SU-DHL-6 (cell line): ENCODE data around the gene RGS3.

ENCODE experiments used
- H2AFZ ChIP-seq: fragments of 200-600 bp; sonication (generic); 2 replicates; pipeline ENCODE4 v1.6.1; 2014; ENCODE audit warnings: low read depth, mild to moderate bottlenecking, moderate library complexity, mixed read lengths, antibody characterized with exemption, low read length; ENCODE audit not compliant: severe bottlenecking
- H3F3A ChIP-seq: fragments of 200-600 bp; shearing (Covaris generic); 2 replicates; pipeline ENCODE4 v1.6.0; 2016; ENCODE audit warnings: antibody characterized with exemption, mild to moderate bottlenecking; ENCODE audit not compliant: insufficient read depth
- H3K27ac ChIP-seq: fragments of 200-600 bp; sonication (generic); 2 replicates; pipeline ENCODE4 v1.5.1; 2016; ENCODE audit warnings: low read depth, mild to moderate bottlenecking, low read length, moderate library complexity, mixed read lengths
- H3K27me3 ChIP-seq: fragments of 200-600 bp; sonication (generic), shearing (Covaris generic); 2 replicates; pipeline ENCODE4 v1.6.0; 2014; ENCODE audit warnings: mild to moderate bottlenecking, low read length
- H3K36me3 ChIP-seq: fragments of 200-600 bp; sonication (generic); 2 replicates; pipeline ENCODE4 v1.6.1; 2014; ENCODE audit warnings: mild to moderate bottlenecking, low read length, mixed read lengths
- H3K4me2 ChIP-seq: fragments of 300-600, 200-600 bp; shearing (Covaris generic), sonication (generic); 2 replicates; pipeline ENCODE4 v1.6.0; 2014; ENCODE audit warnings: low read length, low read depth, mild to moderate bottlenecking; ENCODE audit not compliant: poor library complexity, severe bottlenecking
- H3K4me3 ChIP-seq: fragments of 200-600 bp; sonication (generic); 2 replicates; pipeline ENCODE4 v1.5.1; 2014; ENCODE audit warnings: antibody characterized with exemption, low read length, mild to moderate bottlenecking, mixed read lengths; ENCODE audit not compliant: insufficient read depth, poor library complexity, severe bottlenecking
- H3K79me2 ChIP-seq: fragments of 200-600 bp; sonication (generic); 2 replicates; pipeline ENCODE4 v1.6.1; 2014; ENCODE audit warnings: mild to moderate bottlenecking, low read length, moderate library complexity; ENCODE audit not compliant: insufficient read depth
- H3K9ac ChIP-seq: fragments of 200-600 bp; sonication (generic); 2 replicates; pipeline ENCODE4 v1.7.0; 2014; ENCODE audit warnings: mild to moderate bottlenecking, low read length
- H3K9me2 ChIP-seq: fragments of 200-600 bp; sonication (generic); replicated peaks from 2 replicates; pipeline ENCODE4 v1.6.1; 2014; ENCODE audit warnings: low read length; ENCODE audit not compliant: insufficient read depth
- H3K9me3 ChIP-seq: fragments of 200-600 bp; sonication (generic); 2 replicates; pipeline ENCODE4 v1.6.1; 2014; ENCODE audit warnings: low read length, mixed read lengths; ENCODE audit not compliant: insufficient read depth
- H4K20me1 ChIP-seq: fragments of 200-600 bp; sonication (generic); 2 replicates; pipeline ENCODE4 v1.6.1; 2014; ENCODE audit warnings: low read depth, mild to moderate bottlenecking, antibody characterized with exemption, low read length, moderate library complexity, mixed read lengths
- CTCF ChIP-seq: fragments of 200-600 bp; sonication (generic); IDR thresholded peaks from one replicate; pipeline ENCODE4 v1.5.1; 2017; ENCODE audit warnings: antibody characterized with exemption, mild to moderate bottlenecking, low read length, moderate library complexity; ENCODE audit not compliant: insufficient read depth, poor library complexity, severe bottlenecking
- EZH2phosphoT487 ChIP-seq: fragments of 200-600 bp; sonication (generic), shearing (Covaris generic); conservative IDR thresholded peaks from 2 replicates; pipeline ENCODE4 v1.6.1; 2018; ENCODE audit warnings: mild to moderate bottlenecking, antibody characterized with exemption, low read length, moderate library complexity, mixed read lengths

RGS3 gene

GRCh38 chr9:113598451-113598850, 134.9 kb downstream of the RGS3 start:
- TF ChIP-seq EZH2phosphoT487: no peak
- TF ChIP-seq CTCF: no peak
- no peaks in the 10 kb centered on the region for H4K20me1 ChIP-seq
- H3K79me2 ChIP-seq: no peaks in the 10 kb centered on the region
- H3K9me2 ChIP-seq: no peaks in the 10 kb centered on the region
- no peak overlapping the region for H3K4me2 ChIP-seq
- no peaks in the 10 kb centered on the region for H3K9me3 ChIP-seq
- H3K27me3 ChIP-seq: no peaks in the 10 kb centered on the region
- no peaks in the 10 kb centered on the region for H3F3A ChIP-seq
- H3K4me3 ChIP-seq: no peak overlapping the region
- H3K36me3 ChIP-seq: no peaks in the 10 kb centered on the region
- H3K27ac ChIP-seq: no peak overlapping the region
- no peak overlapping the region for H2AFZ ChIP-seq
- H3K9ac ChIP-seq: no peak overlapping the region

- Histone ChIP-seq H3K4me2 (no peak overlapping the region), H2AFZ (no peak overlapping the region), H3K9ac (no peak overlapping the region), H3K36me3 (no peaks in the 10 kb centered on the region), H3K27ac (no peak overlapping the region), H3K79me2 (no peaks in the 10 kb centered on the region), H3K4me3 (no peak overlapping the region), H3K27me3 (no peaks in the 10 kb centered on the region), H4K20me1 (no peaks in the 10 kb centered on the region), H3K9me2 (no peaks in the 10 kb centered on the region), H3K9me3 (no peaks in the 10 kb centered on the region), H3F3A (no peaks in the 10 kb centered on the region)
- TF ChIP-seq CTCF: no peak
- no peak for TF ChIP-seq EZH2phosphoT487
Observed at GRCh38 chr9:113598883-113599282, 135.4 kb downstream of the RGS3 start.

DNA sequence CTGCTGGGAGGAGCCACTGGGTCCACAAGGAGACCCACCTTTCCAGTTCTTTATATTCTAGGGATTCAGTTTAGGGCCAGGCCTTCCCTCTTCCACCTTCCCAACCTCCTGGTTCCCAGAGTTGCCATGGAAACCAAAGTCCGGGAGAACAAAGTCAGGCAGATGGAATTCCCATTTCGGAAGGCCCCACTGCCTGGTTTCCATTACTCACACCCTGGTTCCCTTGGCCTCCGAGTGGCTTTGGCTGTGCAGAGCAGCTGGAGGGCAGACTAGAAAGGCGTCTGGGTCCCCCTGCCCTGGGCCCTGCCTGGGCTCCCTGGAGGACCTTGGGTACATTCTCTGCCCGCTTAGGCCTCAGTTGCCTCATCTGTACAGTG, 136.1 kb downstream of the RGS3 start:
- Histone ChIP-seq H3F3A (no peaks in the 10 kb centered on the region), H2AFZ (no peak overlapping the region), H3K27me3 (no peaks in the 10 kb centered on the region), H3K79me2 (no peaks in the 10 kb centered on the region), H3K4me2 (no peak overlapping the region), H3K9me3 (no peaks in the 10 kb centered on the region), H4K20me1 (no peaks in the 10 kb centered on the region), H3K9ac (no peak overlapping the region), H3K36me3 (no peaks in the 10 kb centered on the region), H3K27ac (no peak overlapping the region), H3K9me2 (no peaks in the 10 kb centered on the region), H3K4me3 (no peak overlapping the region)
- TF ChIP-seq CTCF (no peak), EZH2phosphoT487 (no peak)
